HFFc6 (cell line): ENCODE data around the gene MAPKAP1. TPM values are rescaled to one million over a fixed set of nuclear protein-coding genes. Genes with fewer than 3 reads are reported as not detected.

Experiments
- DNase-seq: peaks from one replicate; pipeline ENCODE4 v3.0.0-alpha.2; 2018
- H3K27ac Mint-ChIP-seq: 2 replicates; pipeline ENCODE4 v1.8.0; 2020; ENCODE audit warnings: mild to moderate bottlenecking, mixed read lengths
- H3K27me3 Mint-ChIP-seq: 2 replicates; pipeline ENCODE4 v1.8.0; 2021; ENCODE audit warnings: mild to moderate bottlenecking, moderate library complexity, mixed read lengths; ENCODE audit not compliant: insufficient read depth
- H3K36me3 Mint-ChIP-seq: 2 replicates; pipeline ENCODE4 v1.8.0; 2021; ENCODE audit warnings: low read depth, mixed read lengths
- H3K4me1 Mint-ChIP-seq: 2 replicates; pipeline ENCODE4 v1.8.0; 2020; ENCODE audit warnings: low read depth, mixed read lengths
- H3K4me3 Mint-ChIP-seq: 2 replicates; pipeline ENCODE4 v1.8.0; 2020; ENCODE audit warnings: mild to moderate bottlenecking, moderate library complexity, mixed read lengths
- H3K9me3 Mint-ChIP-seq: 2 replicates; pipeline ENCODE4 v1.8.0; 2020; ENCODE audit warnings: mild to moderate bottlenecking, mixed read lengths
- CTCF ChIP-seq: fragments of 200-600 bp; sonication (generic); IDR thresholded peaks from 2 replicates; pipeline ENCODE4 v1.5.0; 2021; ENCODE audit warnings: antibody characterized with exemption, mild to moderate bottlenecking
- total RNA-seq, 6 experiments: library from RNA; stranded (reverse); fragmentation: NEBNext Ultra II Directional; extraction: Animal tissue kit (Norgen Biotek cat#: 25700); gene quantifications; 2 replicates in 1 of 6; 3 replicates in 5 of 6; pipeline ENCODE4 v1.2.3, GENCODE V29; 2021

MAPKAP1 gene
- total RNA-seq, 6 experiments from 2014 or later, result 115 to 167 (median 130) TPM

GRCh38 chr9:125604196-125604595 lies 102.8 kb downstream of the MAPKAP1 start:
- Mint-ChIP-seq H3K36me3 (no peaks in the 10 kb centered on the region), H3K27ac (no peak overlapping the region), H3K4me1 (peaks cover 40% of the 10 kb centered on the region), H3K4me3 (no peak overlapping the region), H3K9me3 (no peaks in the 10 kb centered on the region), H3K27me3 (no peaks in the 10 kb centered on the region)
- DNase-seq, result no peak
- TF ChIP-seq CTCF, result no peak

GRCh38 chr9:125603478-125604021 lies 103.5 kb downstream of the MAPKAP1 start:
- Mint-ChIP-seq H3K36me3 (no peaks in the 10 kb centered on the region), H3K27me3 (no peaks in the 10 kb centered on the region), H3K4me3 (no peak overlapping the region), H3K9me3 (no peaks in the 10 kb centered on the region), H3K27ac (no peak overlapping the region), H3K4me1 (peaks cover 35% of the 10 kb centered on the region)
- TF ChIP-seq CTCF, result no peak
- DNase-seq, result no peak

- Mint-ChIP-seq H3K4me3 (no peak overlapping the region), H3K27me3 (no peaks in the 10 kb centered on the region)
Observed at GRCh38 chr9:125601961-125602360, 105.0 kb downstream of the MAPKAP1 start.

GRCh38 chr9:125600194-125600593 lies 106.8 kb downstream of the MAPKAP1 start:
- no peak overlapping the region for H3K4me3 Mint-ChIP-seq
- DNase-seq, result no peak
- H3K36me3 Mint-ChIP-seq, result peaks cover 10% of the 10 kb centered on the region
- H3K27ac Mint-ChIP-seq, result no peak overlapping the region
- no peaks in the 10 kb centered on the region for H3K27me3 Mint-ChIP-seq
- no peaks in the 10 kb centered on the region for H3K9me3 Mint-ChIP-seq
- no peak for TF ChIP-seq CTCF
- H3K4me1 Mint-ChIP-seq, result peaks cover 22% of the 10 kb centered on the region; the same call in 1 of the 2 replicates

More at GRCh38 chr9:125601961-125602360, 105.0 kb downstream of the MAPKAP1 start:
- H3K4me1 Mint-ChIP-seq, result peaks cover 23% of the 10 kb centered on the region; the same call in 1 of the 2 replicates
- DNase-seq, result no peak
- no peaks in the 10 kb centered on the region for H3K9me3 Mint-ChIP-seq
- H3K27ac Mint-ChIP-seq, result no peak overlapping the region
- no peak for TF ChIP-seq CTCF
- no peaks in the 10 kb centered on the region for H3K36me3 Mint-ChIP-seq

GRCh38 chr9:125594223-125594610 lies 112.8 kb downstream of the MAPKAP1 start:
- no peak for DNase-seq
- no peak overlapping the region for H3K27ac Mint-ChIP-seq
- no peak for TF ChIP-seq CTCF
- H3K4me1 Mint-ChIP-seq, result peaks cover 33% of the 10 kb centered on the region
- H3K27me3 Mint-ChIP-seq, result no peaks in the 10 kb centered on the region
- H3K4me3 Mint-ChIP-seq, result no peak overlapping the region
- H3K36me3 Mint-ChIP-seq, result peaks cover 10% of the 10 kb centered on the region
- no peaks in the 10 kb centered on the region for H3K9me3 Mint-ChIP-seq
